HepG2 (cell line): ENCODE measurements around the gene KLF6. TPM values are rescaled to one million over a fixed set of nuclear protein-coding genes. Genes with fewer than 3 reads are reported as not detected.
A peak's percentile ranks its signal among the peaks of the same experiment; 100 is the strongest.

Source experiments
- ATF7-NPFF ChIP-seq: sonication (generic); formaldehyde crosslinking; IDR thresholded peaks from 2 replicates; pipeline ENCODE4 v1.8.1; 2023; ENCODE audit warnings: mild to moderate bottlenecking, low read depth, missing genetic modification reagents, moderate library complexity
- CENPX ChIP-seq: sonication (generic); formaldehyde crosslinking; IDR thresholded peaks from 2 replicates; pipeline ENCODE4 v1.9.0; 2021; ENCODE audit warnings: mild to moderate bottlenecking, missing genetic modification reagents, moderate library complexity
- KMT2B ChIP-seq: IDR thresholded peaks from 2 replicates; pipeline ENCODE4 v1.6.1; 2016; ENCODE audit warnings: missing genetic modification reagents, missing compliant biosample characterization
- SAP130 ChIP-seq: IDR thresholded peaks from 2 replicates; pipeline ENCODE4 v1.6.1; 2016; ENCODE audit warnings: low read depth
- SOX6 ChIP-seq, 2 experiments: fragments of 450-650 bp in 1 of 2; sonication (generic) in 1 of 2; formaldehyde crosslinking in 1 of 2; IDR thresholded peaks; 2 replicates each; pipeline versions ENCODE4 v1.4.0 to v1.6.1; 2017 to 2020; ENCODE audit warnings: antibody characterized with exemption in 1 of 2, mild to moderate bottlenecking in 1 of 2, missing genetic modification reagents in 1 of 2
- TBL1XR1 ChIP-seq: fragments of 150-350 bp; IDR thresholded peaks from 2 replicates; pipeline ENCODE4 v1.6.1; 2014; ENCODE audit warnings: borderline replicate concordance, low read length; ENCODE audit not compliant: partially characterized antibody
- ZBTB3 ChIP-seq: sonication (generic); formaldehyde crosslinking; IDR thresholded peaks from 2 replicates; pipeline ENCODE4 v1.4.0; 2020; ENCODE audit warnings: low read depth, mild to moderate bottlenecking, moderate library complexity, missing genetic modification reagents, borderline replicate concordance
- ZNF292 ChIP-seq: sonication (generic); formaldehyde crosslinking; IDR thresholded peaks from 2 replicates; pipeline ENCODE4 v1.8.1; 2022; ENCODE audit warnings: mild to moderate bottlenecking, low read depth, missing genetic modification reagents, borderline replicate concordance
- ZNF317 ChIP-seq: sonication (generic); formaldehyde crosslinking; IDR thresholded peaks from 2 replicates; pipeline ENCODE4 v1.5.0; 2020; ENCODE audit warnings: mild to moderate bottlenecking, missing genetic modification reagents
- ZNF496 ChIP-seq: sonication (generic); formaldehyde crosslinking; IDR thresholded peaks from 2 replicates; pipeline ENCODE4 v1.8.1; 2023; ENCODE audit warnings: mild to moderate bottlenecking, moderate library complexity, missing genetic modification reagents; ENCODE audit not compliant: insufficient replicate concordance
- ZNF567 ChIP-seq: sonication (generic); formaldehyde crosslinking; IDR thresholded peaks from 2 replicates; pipeline ENCODE4 v1.8.1; 2023; ENCODE audit warnings: mild to moderate bottlenecking, missing genetic modification reagents, borderline replicate concordance
- ZNF605 ChIP-seq: sonication (generic); formaldehyde crosslinking; IDR thresholded peaks from 2 replicates; pipeline ENCODE4 v1.8.0; 2022; ENCODE audit warnings: mild to moderate bottlenecking, missing genetic modification reagents
- ZNF709 ChIP-seq: sonication (generic); formaldehyde crosslinking; IDR thresholded peaks from 2 replicates; pipeline ENCODE4 v1.5.0; 2020; ENCODE audit warnings: mild to moderate bottlenecking, missing genetic modification reagents
- ZNF773 ChIP-seq: sonication (generic); formaldehyde crosslinking; IDR thresholded peaks from 2 replicates; pipeline ENCODE4 v1.4.0; 2020; ENCODE audit warnings: missing genetic modification reagents, borderline replicate concordance
- ZNF83 ChIP-seq: sonication (generic); formaldehyde crosslinking; IDR thresholded peaks from 2 replicates; pipeline ENCODE4 v1.4.0; 2020; ENCODE audit warnings: missing genetic modification reagents, mild to moderate bottlenecking, borderline replicate concordance
- ZNF839 ChIP-seq: sonication (generic); formaldehyde crosslinking; IDR thresholded peaks from 2 replicates; pipeline ENCODE4 v1.4.0; 2020; ENCODE audit warnings: missing genetic modification reagents, mild to moderate bottlenecking, borderline replicate concordance
- polyA plus RNA-seq, 8 experiments: library from polyadenylated mRNA; depleted of rRNA in 3 of 8; stranded (reverse) in 7 of 8; unstranded in 1 of 8; fragments of >200 nt; fragmentation: Illumina TruSeq in 4 of 8; extraction: Trizol in 4 of 8; gene quantifications; 2 replicates each; pipeline versions ENCODE4 v1.2.1 to v1.2.3, GENCODE V29; 2011 to 2016; ENCODE audit warnings: low read depth in 4 of 8, missing spikeins in 1 of 8, mixed read lengths in 1 of 8; ENCODE audit not compliant: insufficient read depth in 1 of 8
- total RNA-seq, 5 experiments: library from RNA; depleted of rRNA; stranded (reverse); fragments of >200 nt; fragmentation: Illumina TruSeq; extraction: Trizol; gene quantifications; 2 replicates each; pipeline ENCODE4 v1.2.3, GENCODE V29; 2016; ENCODE audit warnings: low read depth in 1 of 5
- TF ChIP-seq, protein P1 (sequence below): sonication (generic); formaldehyde crosslinking; IDR thresholded peaks from 2 replicates; pipeline ENCODE4 v1.4.0; 2020; ENCODE audit warnings: missing genetic modification reagents
- TF ChIP-seq, protein P2 (sequence below): sonication (generic); formaldehyde crosslinking; IDR thresholded peaks from 2 replicates; pipeline ENCODE4 v1.4.0; 2020; ENCODE audit warnings: low read depth, mild to moderate bottlenecking, missing genetic modification reagents
- TF ChIP-seq, protein P3 (sequence below): IDR thresholded peaks from 2 replicates; pipeline ENCODE4 v1.6.1; 2016; ENCODE audit warnings: control low read depth
- TF ChIP-seq, protein P4 (sequence below): sonication (generic); formaldehyde crosslinking; IDR thresholded peaks from 2 replicates; pipeline ENCODE4 v1.4.0; 2020; ENCODE audit warnings: missing genetic modification reagents; ENCODE audit errors: not compliant biosample characterization
- TF ChIP-seq, protein P5 (sequence below): sonication (generic); formaldehyde crosslinking; IDR thresholded peaks from 2 replicates; pipeline ENCODE4 v1.8.1; 2023; ENCODE audit warnings: mild to moderate bottlenecking, moderate library complexity, missing genetic modification reagents
- TF ChIP-seq, protein P6 (sequence below): sonication (generic); formaldehyde crosslinking; IDR thresholded peaks from 2 replicates; pipeline ENCODE4 v1.8.0; 2022; ENCODE audit warnings: missing genetic modification reagents, mild to moderate bottlenecking, moderate library complexity, borderline replicate concordance

Gene KLF6
- total and polyA plus RNA-seq, 2 of the 13 experiments (the other 11 are each of a cell fraction or from before 2014, with no cell fraction given), result 27.0 to 71.9 TPM

DNA sequence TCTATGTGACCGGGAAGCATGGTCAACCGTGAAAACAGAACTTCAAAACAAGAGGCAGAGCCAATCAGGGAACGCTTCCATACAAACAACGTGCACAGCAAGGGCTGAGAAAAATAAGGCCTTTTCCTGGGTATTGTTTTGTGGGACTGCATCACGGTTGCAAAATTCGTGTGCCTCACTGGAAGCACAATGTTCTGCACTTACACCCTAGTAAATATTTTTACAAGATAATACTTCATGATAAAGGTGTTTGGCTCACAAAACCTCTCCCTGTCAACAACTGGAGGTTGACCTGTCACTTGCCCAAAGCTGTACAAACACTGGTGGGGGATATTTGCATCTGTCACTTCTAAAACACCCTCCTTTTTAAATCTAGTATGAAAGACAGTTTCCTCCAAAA is 37.0 kb downstream of the KLF6 start (continued):
- TF ChIP-seq, protein P1, sequence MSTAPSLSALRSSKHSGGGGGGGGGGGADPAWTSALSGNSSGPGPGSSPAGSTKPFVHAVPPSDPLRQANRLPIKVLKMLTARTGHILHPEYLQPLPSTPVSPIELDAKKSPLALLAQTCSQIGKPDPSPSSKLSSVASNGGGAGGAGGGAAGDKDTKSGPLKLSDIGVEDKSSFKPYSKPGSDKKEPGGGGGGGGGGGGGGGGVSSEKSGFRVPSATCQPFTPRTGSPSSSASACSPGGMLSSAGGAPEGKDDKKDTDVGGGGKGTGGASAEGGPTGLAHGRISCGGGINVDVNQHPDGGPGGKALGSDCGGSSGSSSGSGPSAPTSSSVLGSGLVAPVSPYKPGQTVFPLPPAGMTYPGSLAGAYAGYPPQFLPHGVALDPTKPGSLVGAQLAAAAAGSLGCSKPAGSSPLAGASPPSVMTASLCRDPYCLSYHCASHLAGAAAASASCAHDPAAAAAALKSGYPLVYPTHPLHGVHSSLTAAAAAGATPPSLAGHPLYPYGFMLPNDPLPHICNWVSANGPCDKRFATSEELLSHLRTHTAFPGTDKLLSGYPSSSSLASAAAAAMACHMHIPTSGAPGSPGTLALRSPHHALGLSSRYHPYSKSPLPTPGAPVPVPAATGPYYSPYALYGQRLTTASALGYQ (CRISPR knock-in tag), result peak; percentile 77
- TF ChIP-seq ZNF773 (CRISPR knock-in tag) (no peak), CENPX (CRISPR knock-in tag) (no peak), SOX6 (IDR thresholded peaks at IDR 0.05) (no peak), SOX6 (CRISPR knock-in tag; IDR thresholded peaks at IDR 0.05) (peak; percentile 97), ZNF292 (CRISPR knock-in tag) (0 out of 2 replicates have a peak, but pooled peaks have one; percentile 46), ZNF567 (CRISPR knock-in tag) (no peak), SAP130 (CRISPR knock-in tag) (peak; percentile 71), ZBTB3 (CRISPR knock-in tag) (0 out of 2 replicates have a peak, but pooled peaks have one; percentile 47), ZNF839 (CRISPR knock-in tag) (no peak), ZNF496 (CRISPR knock-in tag) (no peak), ATF7-NPFF (no peak), KMT2B (CRISPR knock-in tag) (no peak), ZNF605 (CRISPR knock-in tag) (no peak), ZNF83 (CRISPR knock-in tag) (no peak), TBL1XR1 (no peak), ZNF709 (no peak), ZNF317 (CRISPR knock-in tag) (no peak)
- TF ChIP-seq, protein P2, sequence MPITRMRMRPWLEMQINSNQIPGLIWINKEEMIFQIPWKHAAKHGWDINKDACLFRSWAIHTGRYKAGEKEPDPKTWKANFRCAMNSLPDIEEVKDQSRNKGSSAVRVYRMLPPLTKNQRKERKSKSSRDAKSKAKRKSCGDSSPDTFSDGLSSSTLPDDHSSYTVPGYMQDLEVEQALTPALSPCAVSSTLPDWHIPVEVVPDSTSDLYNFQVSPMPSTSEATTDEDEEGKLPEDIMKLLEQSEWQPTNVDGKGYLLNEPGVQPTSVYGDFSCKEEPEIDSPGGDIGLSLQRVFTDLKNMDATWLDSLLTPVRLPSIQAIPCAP (CRISPR knock-in tag), result no peak
- TF ChIP-seq, protein P3, sequence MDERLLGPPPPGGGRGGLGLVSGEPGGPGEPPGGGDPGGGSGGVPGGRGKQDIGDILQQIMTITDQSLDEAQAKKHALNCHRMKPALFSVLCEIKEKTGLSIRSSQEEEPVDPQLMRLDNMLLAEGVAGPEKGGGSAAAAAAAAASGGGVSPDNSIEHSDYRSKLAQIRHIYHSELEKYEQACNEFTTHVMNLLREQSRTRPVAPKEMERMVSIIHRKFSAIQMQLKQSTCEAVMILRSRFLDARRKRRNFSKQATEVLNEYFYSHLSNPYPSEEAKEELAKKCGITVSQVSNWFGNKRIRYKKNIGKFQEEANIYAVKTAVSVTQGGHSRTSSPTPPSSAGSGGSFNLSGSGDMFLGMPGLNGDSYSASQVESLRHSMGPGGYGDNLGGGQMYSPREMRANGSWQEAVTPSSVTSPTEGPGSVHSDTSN, result no peak
- TF ChIP-seq, protein P4, sequence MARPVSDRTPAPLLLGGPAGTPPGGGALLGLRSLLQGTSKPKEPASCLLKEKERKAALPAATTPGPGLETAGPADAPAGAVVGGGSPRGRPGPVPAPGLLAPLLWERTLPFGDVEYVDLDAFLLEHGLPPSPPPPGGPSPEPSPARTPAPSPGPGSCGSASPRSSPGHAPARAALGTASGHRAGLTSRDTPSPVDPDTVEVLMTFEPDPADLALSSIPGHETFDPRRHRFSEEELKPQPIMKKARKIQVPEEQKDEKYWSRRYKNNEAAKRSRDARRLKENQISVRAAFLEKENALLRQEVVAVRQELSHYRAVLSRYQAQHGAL, result no peak
- TF ChIP-seq, protein P5, sequence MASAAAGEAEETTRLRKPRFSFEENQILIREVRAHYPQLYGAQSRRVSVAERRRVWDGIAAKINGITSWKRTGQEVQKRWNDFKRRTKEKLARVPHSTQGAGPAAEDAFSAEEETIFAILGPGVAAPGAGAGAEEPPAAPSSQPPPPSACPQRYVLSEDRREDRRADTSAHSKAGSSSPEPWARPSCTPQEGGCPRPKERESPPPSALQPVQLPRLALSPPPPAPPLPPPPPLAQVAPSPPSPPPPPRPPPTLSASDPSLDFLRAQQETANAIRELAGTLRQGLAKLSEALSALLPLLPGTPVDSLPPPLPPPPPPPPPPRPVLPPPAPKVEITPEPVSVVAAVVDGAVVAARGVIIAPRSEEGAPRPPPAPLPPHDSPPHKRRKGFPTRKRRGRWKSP (CRISPR knock-in tag), result peak; percentile 50; the same call in 1 of the 2 replicates
- TF ChIP-seq, protein P6, sequence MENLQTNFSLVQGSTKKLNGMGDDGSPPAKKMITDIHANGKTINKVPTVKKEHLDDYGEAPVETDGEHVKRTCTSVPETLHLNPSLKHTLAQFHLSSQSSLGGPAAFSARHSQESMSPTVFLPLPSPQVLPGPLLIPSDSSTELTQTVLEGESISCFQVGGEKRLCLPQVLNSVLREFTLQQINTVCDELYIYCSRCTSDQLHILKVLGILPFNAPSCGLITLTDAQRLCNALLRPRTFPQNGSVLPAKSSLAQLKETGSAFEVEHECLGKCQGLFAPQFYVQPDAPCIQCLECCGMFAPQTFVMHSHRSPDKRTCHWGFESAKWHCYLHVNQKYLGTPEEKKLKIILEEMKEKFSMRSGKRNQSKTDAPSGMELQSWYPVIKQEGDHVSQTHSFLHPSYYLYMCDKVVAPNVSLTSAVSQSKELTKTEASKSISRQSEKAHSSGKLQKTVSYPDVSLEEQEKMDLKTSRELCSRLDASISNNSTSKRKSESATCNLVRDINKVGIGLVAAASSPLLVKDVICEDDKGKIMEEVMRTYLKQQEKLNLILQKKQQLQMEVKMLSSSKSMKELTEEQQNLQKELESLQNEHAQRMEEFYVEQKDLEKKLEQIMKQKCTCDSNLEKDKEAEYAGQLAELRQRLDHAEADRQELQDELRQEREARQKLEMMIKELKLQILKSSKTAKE (CRISPR knock-in tag), result no peak
